Astrocyte of the cerebellum (primary cell): ENCODE data around the gene DUSP10.

ENCODE experiments used
- DNase-seq: peaks from one replicate; pipeline ENCODE4 v3.0.0-alpha.2; 2011; ENCODE audit warnings: low read depth
- H3K4me3 ChIP-seq: 2 replicates; pipeline ENCODE4 v1.5.1; 2011; ENCODE audit warnings: mild to moderate bottlenecking, low read depth, low read length, moderate library complexity
- in situ Hi-C: cut with HindIII; loops from 2 replicates; pipeline ENCODE4 v1.10.0; 2017; ENCODE audit warnings: low sequenced_read_pairs
- TF ChIP-seq, protein P1 (sequence below): IDR thresholded peaks from 2 replicates; pipeline ENCODE4 v1.5.1; 2012; ENCODE audit warnings: low read length, low read depth, moderate library complexity, mild to moderate bottlenecking; ENCODE audit errors: missing control alignments

Gene DUSP10

GRCh38 chr1:221782477-221782876 is 40.6 kb upstream of the DUSP10 start:
- no peak overlapping the region for H3K4me3 ChIP-seq
- in situ Hi-C loops, result no loop called here
- TF ChIP-seq, protein P1, sequence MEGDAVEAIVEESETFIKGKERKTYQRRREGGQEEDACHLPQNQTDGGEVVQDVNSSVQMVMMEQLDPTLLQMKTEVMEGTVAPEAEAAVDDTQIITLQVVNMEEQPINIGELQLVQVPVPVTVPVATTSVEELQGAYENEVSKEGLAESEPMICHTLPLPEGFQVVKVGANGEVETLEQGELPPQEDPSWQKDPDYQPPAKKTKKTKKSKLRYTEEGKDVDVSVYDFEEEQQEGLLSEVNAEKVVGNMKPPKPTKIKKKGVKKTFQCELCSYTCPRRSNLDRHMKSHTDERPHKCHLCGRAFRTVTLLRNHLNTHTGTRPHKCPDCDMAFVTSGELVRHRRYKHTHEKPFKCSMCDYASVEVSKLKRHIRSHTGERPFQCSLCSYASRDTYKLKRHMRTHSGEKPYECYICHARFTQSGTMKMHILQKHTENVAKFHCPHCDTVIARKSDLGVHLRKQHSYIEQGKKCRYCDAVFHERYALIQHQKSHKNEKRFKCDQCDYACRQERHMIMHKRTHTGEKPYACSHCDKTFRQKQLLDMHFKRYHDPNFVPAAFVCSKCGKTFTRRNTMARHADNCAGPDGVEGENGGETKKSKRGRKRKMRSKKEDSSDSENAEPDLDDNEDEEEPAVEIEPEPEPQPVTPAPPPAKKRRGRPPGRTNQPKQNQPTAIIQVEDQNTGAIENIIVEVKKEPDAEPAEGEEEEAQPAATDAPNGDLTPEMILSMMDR, result no peak
- DNase-seq, result no peak

- in situ Hi-C loops, result no loop called here
- no peak for DNase-seq
- no peak overlapping the region for H3K4me3 ChIP-seq
- TF ChIP-seq, protein P1, result no peak
Measured at GRCh38 chr1:221781102-221781755, 39.3 kb upstream of the DUSP10 start.

DNA sequence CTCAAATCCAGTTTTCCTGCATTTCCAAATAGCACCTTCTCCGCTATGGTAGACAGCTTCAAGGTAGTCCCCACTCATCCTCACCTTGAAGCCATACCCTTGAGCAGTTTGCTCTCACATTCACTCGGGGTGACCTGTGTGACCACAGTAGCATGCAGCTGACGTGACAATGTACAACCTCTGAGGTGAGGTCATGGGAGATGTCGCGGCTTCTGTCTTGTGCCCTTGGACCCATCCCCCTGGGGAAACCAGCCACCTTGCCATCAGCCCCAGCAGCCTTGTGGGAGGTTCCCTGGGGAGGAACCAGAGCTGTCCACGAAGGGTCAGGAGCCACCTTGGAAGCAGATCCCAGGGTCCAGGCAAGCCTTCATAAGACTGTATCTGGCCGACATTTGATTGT is 38.3 kb upstream of the DUSP10 start:
- H3K4me3 ChIP-seq, result no peak overlapping the region
- DNase-seq, result no peak
- in situ Hi-C loops, result no loop called here
- TF ChIP-seq, protein P1, result no peak

DNA sequence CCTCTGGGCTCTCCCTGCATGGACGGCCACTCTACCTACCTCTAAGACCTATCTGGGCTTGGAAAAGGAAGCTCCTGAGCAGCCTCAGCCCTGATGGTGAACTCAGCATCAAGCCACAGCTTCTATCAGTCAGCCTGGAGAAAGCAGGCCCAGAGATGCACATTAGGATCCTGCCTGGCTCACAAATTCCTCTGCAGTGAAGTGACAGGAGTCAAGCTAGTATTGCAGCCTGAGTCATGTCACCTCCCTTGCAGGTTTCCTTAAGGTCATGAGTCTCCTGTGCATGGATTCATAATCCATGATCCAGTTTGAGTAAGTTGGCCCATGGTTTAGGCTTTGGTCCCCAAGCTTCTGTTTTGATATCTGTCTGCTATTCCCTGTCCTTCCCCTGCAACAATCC is 37.9 kb upstream of the DUSP10 start:
- TF ChIP-seq, protein P1, result no peak
- no peak overlapping the region for H3K4me3 ChIP-seq
- no peak for DNase-seq
- in situ Hi-C loops, result no loop called here

GRCh38 chr1:221778535-221779142 is 36.8 kb upstream of the DUSP10 start:
- TF ChIP-seq, protein P1, result no peak
- H3K4me3 ChIP-seq, result no peak overlapping the region
- DNase-seq, result no peak
- in situ Hi-C loops, result no loop called here

DNA sequence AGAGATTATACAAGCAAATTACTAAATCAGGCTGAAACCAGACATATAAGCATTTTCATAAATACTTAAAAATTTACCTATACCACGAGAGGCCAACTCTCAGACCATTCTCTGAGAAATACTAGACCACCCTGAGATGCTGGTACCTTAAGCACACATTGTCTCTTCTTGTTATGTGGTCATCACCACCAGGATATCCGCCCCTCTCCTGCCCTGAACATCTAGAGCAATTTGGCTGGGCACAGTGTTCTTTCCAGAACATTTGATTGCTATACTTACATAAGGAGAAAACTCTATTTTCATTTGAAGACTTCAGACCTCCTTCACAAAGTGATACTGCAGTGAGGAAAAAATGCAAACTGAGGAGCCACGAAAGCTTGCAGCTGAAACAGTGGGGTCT is 36.2 kb upstream of the DUSP10 start:
- no peak overlapping the region for H3K4me3 ChIP-seq
- in situ Hi-C loops, result no loop called here

More for the DNA sequence above, 36.2 kb upstream of the DUSP10 start:
- no peak for DNase-seq
- TF ChIP-seq, protein P1, result no peak
